ENCODE results near the gene SRRM1. TPM values are rescaled to one million over a fixed set of nuclear protein-coding genes. Genes with fewer than 3 reads are reported as not detected.

Gene SRRM1
- total and polyA plus RNA-seq, 9 of the 15 experiments (the other 6 are each of a cell fraction or from before 2014, with no cell fraction given): 54.5 to 268 (median 115) TPM

GRCh38 chr1:24643363-24644099, 429 bp downstream of the SRRM1 start (continued):
- TF ChIP-seq ETS1 (conservative IDR thresholded peaks at IDR 0.05; ENCODE audit: control insufficient read depth, low read depth, low read length) (peak; percentile 21; the same call in 1 of the 2 replicates), ZNF695 (CRISPR knock-in tag; IDR thresholded peaks at IDR 0.05) (no peak), ERF (CRISPR knock-in tag; IDR thresholded peaks at IDR 0.05) (no peak), SPI1 (IDR thresholded peaks at IDR 0.05; ENCODE audit: borderline replicate concordance, low read depth, low read length) (peak; percentile 76), SAFB (IDR thresholded peaks at IDR 0.05; ENCODE audit: borderline replicate concordance, low read depth, low read length) (no peak), CC2D1A (IDR thresholded peaks at IDR 0.05) (no peak), GABPB1 (CRISPR knock-in tag; IDR thresholded peaks at IDR 0.05) (no peak; the same call in 1 of the 2 replicates), NFE2L1 (tag; IDR thresholded peaks at IDR 0.05; ENCODE audit: borderline replicate concordance, low read depth) (no peak), ZNF778 (CRISPR knock-in tag; IDR thresholded peaks at IDR 0.05) (no peak), ZNF444 (CRISPR knock-in tag; IDR thresholded peaks at IDR 0.05) (no peak), GATAD2A (IDR thresholded peaks at IDR 0.05) (no peak), TAF15 (IDR thresholded peaks at IDR 0.05; ENCODE audit: low read depth, low read length) (no peak), RERE (CRISPR knock-in tag; IDR thresholded peaks at IDR 0.05; ENCODE audit: borderline replicate concordance) (0 out of 2 replicates have a peak, but pooled peaks have one; percentile 54)
- TF ChIP-seq, protein P1, sequence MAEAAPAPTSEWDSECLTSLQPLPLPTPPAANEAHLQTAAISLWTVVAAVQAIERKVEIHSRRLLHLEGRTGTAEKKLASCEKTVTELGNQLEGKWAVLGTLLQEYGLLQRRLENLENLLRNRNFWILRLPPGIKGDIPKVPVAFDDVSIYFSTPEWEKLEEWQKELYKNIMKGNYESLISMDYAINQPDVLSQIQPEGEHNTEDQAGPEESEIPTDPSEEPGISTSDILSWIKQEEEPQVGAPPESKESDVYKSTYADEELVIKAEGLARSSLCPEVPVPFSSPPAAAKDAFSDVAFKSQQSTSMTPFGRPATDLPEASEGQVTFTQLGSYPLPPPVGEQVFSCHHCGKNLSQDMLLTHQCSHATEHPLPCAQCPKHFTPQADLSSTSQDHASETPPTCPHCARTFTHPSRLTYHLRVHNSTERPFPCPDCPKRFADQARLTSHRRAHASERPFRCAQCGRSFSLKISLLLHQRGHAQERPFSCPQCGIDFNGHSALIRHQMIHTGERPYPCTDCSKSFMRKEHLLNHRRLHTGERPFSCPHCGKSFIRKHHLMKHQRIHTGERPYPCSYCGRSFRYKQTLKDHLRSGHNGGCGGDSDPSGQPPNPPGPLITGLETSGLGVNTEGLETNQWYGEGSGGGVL (CRISPR knock-in tag; IDR thresholded peaks at IDR 0.05): no peak
- TF ChIP-seq, protein P2, sequence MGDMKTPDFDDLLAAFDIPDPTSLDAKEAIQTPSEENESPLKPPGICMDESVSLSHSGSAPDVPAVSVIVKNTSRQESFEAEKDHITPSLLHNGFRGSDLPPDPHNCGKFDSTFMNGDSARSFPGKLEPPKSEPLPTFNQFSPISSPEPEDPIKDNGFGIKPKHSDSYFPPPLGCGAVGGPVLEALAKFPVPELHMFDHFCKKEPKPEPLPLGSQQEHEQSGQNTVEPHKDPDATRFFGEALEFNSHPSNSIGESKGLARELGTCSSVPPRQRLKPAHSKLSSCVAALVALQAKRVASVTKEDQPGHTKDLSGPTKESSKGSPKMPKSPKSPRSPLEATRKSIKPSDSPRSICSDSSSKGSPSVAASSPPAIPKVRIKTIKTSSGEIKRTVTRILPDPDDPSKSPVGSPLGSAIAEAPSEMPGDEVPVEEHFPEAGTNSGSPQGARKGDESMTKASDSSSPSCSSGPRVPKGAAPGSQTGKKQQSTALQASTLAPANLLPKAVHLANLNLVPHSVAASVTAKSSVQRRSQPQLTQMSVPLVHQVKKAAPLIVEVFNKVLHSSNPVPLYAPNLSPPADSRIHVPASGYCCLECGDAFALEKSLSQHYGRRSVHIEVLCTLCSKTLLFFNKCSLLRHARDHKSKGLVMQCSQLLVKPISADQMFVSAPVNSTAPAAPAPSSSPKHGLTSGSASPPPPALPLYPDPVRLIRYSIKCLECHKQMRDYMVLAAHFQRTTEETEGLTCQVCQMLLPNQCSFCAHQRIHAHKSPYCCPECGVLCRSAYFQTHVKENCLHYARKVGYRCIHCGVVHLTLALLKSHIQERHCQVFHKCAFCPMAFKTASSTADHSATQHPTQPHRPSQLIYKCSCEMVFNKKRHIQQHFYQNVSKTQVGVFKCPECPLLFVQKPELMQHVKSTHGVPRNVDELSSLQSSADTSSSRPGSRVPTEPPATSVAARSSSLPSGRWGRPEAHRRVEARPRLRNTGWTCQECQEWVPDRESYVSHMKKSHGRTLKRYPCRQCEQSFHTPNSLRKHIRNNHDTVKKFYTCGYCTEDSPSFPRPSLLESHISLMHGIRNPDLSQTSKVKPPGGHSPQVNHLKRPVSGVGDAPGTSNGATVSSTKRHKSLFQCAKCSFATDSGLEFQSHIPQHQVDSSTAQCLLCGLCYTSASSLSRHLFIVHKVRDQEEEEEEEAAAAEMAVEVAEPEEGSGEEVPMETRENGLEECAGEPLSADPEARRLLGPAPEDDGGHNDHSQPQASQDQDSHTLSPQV (IDR thresholded peaks at IDR 0.05): no peak
